OCI-LY3 (cell line): Measurements from ENCODE around the gene KRT73.

Experiments used
- CTCF ChIP-seq: fragments of 200-600, 300-600 bp; sonication (generic); IDR thresholded peaks from 2 replicates; pipeline ENCODE4 v1.5.1; 2014; ENCODE audit warnings: antibody characterized with exemption, low read length, low read depth
- EZH2phosphoT487 ChIP-seq: fragments of 200-600 bp; shearing (Covaris generic); IDR thresholded peaks from 2 replicates; pipeline ENCODE4 v1.6.1; 2018; ENCODE audit warnings: antibody characterized with exemption, mixed run types, low read depth

- TF ChIP-seq CTCF = no peak
- TF ChIP-seq EZH2phosphoT487 = no peak
Observed at GRCh38 chr12:52646613-52647012, 28.3 kb upstream of the KRT73 start.
